Skeletal muscle satellite cell (primary cell): Measurements from ENCODE around the gene CDKL1. TPM values are rescaled to one million over a fixed set of nuclear protein-coding genes. Genes with fewer than 3 reads are reported as not detected.
A peak's percentile ranks its signal among the peaks of the same experiment; 100 is the strongest.

Source experiments
- H3K27me3 ChIP-seq: 2 replicates; pipeline ENCODE4 v1.7.0; 2013; ENCODE audit warnings: low read length; ENCODE audit not compliant: control insufficient read depth, insufficient read depth
- H3K36me3 ChIP-seq: 2 replicates; pipeline ENCODE4 v1.7.0; 2013; ENCODE audit warnings: mild to moderate bottlenecking, control low read depth, low read length; ENCODE audit not compliant: insufficient read depth
- H3K4me1 ChIP-seq: 2 replicates; pipeline ENCODE4 v1.7.0; 2013; ENCODE audit warnings: low read length; ENCODE audit not compliant: control insufficient read depth, insufficient read depth
- H3K4me2 ChIP-seq: 2 replicates; pipeline ENCODE4 v1.7.0; 2013; ENCODE audit warnings: mild to moderate bottlenecking, low read length
- H3K4me3 ChIP-seq: 2 replicates; pipeline ENCODE4 v1.7.0; 2013; ENCODE audit warnings: low read length
- H3K9ac ChIP-seq: 2 replicates; pipeline ENCODE4 v1.7.0; 2013; ENCODE audit warnings: mild to moderate bottlenecking, low read depth, low read length, moderate library complexity
- H3K9me3 ChIP-seq: replicated peaks from 2 replicates; pipeline ENCODE4 v1.7.0; 2013; ENCODE audit warnings: mild to moderate bottlenecking, control low read depth, low read length
- total RNA-seq: library from RNA; depleted of rRNA; stranded (reverse); fragments of >200 nt; gene quantifications from 2 replicates; pipeline ENCODE4 v1.2.3, GENCODE V29; 2012; rRNA removed

CDKL1 gene
- 9.9 and 15.3 TPM in 2 replicates for total RNA-seq

DNA sequence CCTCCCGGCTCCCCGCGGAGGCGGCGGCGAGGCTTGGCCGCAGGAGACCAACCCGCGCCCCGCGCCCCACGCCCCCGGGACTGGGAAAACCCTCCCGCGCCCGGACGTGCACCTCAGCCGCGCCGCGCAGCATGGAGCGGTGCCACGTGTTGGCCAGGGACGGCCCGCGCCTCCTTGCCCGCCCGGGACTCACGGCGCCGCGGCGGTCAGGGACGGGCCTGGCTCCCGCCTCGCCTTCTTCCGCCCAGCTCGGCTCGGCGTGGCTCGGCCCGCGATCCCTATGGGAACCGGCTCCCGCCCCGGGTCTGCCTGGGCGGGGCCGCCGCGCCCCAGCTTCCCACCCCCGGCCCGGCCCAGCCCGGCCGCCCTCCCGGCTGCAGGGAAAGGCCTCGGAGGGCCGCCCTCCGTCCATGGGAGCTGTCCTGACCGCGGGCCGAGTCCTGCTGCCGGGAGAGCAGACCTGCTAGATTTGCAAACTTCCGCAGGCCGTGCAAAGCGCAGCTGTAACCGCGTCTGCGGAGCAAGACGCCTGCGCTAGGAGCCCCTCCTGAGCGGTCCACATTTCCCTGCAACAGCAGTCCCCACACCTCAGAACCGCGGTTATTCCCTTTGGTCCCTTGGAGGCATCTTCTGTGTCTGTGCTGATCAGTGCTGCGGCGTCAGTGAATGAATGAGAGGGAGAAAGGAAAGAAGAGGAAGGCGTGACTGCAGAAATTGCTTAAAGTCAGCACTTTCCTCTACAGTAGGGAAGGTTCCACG lies at the start of gene CDKL1:
Gene CDKL1, minus strand, starts transcription at position 251 of the 759 bp plus-strand sequence. CDS start 1,013 bp downstream, outside the sequence.
- Histone ChIP-seq H3K4me2 (peak within 1 kb of the TSS; percentile 98), H3K27me3 (no peaks in the 10 kb centered on the region), H3K4me1 (peaks cover 31% of the 10 kb centered on the region), H3K9me3 (no peaks in the 10 kb centered on the region), H3K9ac (peak within 1 kb of the TSS; percentile 84), H3K4me3 (peak within 1 kb of the TSS; percentile 79), H3K36me3 (no peaks in the 10 kb centered on the region)

DNA sequence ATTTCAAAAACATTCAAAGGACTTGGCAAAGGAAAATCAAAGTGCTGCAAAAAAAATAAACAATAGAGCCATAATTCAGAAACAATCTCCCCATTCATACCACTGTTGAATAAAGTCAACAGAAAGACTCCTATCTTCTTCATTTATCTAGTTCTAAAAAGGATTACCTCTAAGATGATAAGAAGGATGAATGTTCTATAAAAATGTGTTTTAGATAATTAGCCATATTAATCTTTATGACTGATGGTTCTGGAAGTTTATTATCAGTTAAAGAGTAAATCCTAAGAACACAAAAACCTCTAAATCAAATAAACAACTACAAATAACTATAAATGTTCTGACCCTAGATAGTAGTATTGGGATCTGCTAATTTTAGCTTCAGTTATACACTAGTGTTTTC lies 37.8 kb upstream of the CDKL1 start:
- Histone ChIP-seq H3K9me3 (no peaks in the 10 kb centered on the region), H3K9ac (no peak overlapping the region), H3K4me1 (no peaks in the 10 kb centered on the region), H3K36me3 (peaks cover 57% of the 10 kb centered on the region), H3K27me3 (no peaks in the 10 kb centered on the region), H3K4me2 (no peak overlapping the region), H3K4me3 (no peak overlapping the region)

DNA sequence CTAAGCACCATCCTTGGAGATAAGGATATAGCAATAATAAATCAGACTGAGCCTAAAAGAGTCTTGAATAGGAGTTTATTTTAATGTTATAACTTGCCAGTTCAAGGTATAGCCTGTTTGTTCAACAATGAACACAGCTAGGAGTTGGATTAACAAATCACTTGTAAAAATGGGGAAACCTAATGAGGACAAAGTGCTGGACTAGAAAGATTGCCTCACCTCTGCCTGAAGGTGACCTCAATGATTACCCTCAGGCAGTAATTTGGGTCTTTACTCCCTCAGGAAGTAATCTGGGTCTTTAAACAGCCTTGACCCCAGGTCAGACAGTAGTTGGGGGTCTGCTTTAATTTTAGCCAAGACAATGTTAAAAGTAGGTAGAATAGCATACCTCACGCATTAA lies 35.5 kb upstream of the CDKL1 start:
- Histone ChIP-seq H3K4me1 (no peaks in the 10 kb centered on the region), H3K9ac (no peak overlapping the region), H3K4me3 (no peak overlapping the region), H3K27me3 (no peaks in the 10 kb centered on the region), H3K4me2 (no peak overlapping the region), H3K36me3 (peaks cover 54% of the 10 kb centered on the region), H3K9me3 (no peaks in the 10 kb centered on the region)

DNA sequence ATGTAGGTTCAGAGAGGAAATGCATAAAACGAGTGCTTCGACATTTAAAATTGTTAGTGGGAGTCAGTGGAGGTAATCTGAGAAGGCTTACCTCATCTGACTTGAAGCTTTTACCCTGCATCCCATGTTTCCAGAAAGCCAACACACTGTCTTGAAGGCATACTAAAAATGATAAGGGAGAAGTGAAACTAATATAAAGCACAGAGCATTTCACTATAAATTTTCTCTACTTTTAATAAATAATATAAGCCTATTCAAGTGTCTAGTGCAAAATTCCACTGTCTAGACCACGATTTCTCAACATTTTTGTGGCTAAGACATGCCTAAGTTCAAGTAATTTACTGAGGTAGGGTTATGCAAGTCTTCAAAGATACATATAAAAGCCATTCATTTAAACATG lies 29.1 kb upstream of the CDKL1 start:
- H3K9me3 ChIP-seq, result no peaks in the 10 kb centered on the region

DNA sequence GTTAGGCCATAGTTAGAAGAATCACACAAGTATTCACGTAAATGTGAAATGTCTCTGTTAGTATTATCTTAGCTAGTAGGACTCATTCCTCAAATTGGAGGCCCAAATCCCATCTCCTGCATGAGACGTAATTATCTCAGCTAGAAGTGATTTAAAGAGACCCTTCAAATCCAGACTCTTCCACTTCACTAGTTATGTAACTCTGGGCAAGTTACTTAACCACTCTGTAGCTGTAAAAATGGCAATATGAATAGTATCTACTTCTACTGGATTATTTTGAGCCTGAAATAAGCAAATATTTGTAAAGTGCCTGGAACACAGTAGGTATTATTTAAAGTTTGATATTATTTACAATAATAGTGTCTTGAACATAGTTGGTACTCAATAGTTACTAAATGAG lies 28.4 kb upstream of the CDKL1 start:
- Histone ChIP-seq H3K9me3 (no peaks in the 10 kb centered on the region), H3K4me3 (no peak overlapping the region), H3K4me1 (peaks cover 9% of the 10 kb centered on the region), H3K9ac (no peak overlapping the region), H3K4me2 (no peak overlapping the region), H3K36me3 (peaks cover 66% of the 10 kb centered on the region), H3K27me3 (no peaks in the 10 kb centered on the region)

More for the DNA sequence above, 29.1 kb upstream of the CDKL1 start:
- peak overlapping the region; percentile 18 for H3K4me2 ChIP-seq
- no peaks in the 10 kb centered on the region for H3K27me3 ChIP-seq
- no peak overlapping the region for H3K4me3 ChIP-seq
- H3K9ac ChIP-seq, result no peak overlapping the region
- H3K4me1 ChIP-seq, result peaks cover 9% of the 10 kb centered on the region
- peaks cover 62% of the 10 kb centered on the region for H3K36me3 ChIP-seq

DNA sequence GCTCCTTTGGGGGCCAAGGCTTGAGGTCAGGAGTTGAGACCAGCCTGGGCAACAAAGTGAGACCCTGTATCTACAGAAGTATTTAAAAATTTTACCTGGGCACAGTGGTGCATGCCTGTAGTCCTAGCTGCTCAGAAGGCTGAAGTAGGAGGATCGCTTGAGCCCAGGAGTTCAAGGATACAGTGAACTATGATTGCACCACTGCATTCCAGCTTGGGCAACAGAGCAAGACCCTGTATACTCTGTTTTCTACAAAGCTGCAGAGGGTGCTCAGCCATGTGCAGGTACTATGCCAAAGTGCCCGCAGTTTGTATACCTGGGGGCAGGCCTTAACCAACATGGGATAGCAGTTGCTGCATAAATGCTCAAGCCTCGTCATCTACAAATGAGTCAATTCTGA lies 26.8 kb upstream of the CDKL1 start:
- Histone ChIP-seq H3K9me3 (no peaks in the 10 kb centered on the region), H3K4me1 (peaks cover 9% of the 10 kb centered on the region), H3K4me3 (no peak overlapping the region), H3K9ac (no peak overlapping the region), H3K36me3 (peaks cover 64% of the 10 kb centered on the region), H3K4me2 (no peak overlapping the region), H3K27me3 (no peaks in the 10 kb centered on the region)

DNA sequence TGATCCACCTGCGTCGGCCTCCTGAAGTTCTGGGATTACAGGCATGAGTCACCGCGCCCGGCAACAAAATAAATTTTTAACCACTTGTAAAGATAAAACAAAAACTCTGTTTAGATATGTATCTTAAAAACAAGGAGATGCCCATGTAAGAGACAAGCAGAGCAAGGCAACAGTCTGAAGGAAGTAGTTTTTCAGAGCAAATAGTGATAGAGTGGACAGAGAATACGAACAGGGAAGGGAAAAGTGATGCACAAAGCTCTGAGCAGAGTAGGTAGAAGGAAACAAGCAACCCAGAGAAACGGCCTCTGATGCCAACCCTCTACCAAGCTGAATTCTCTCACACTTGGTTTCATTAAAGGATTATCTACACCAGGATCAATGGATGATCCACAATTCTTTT lies 24.8 kb upstream of the CDKL1 start:
- Histone ChIP-seq H3K4me3 (no peak overlapping the region), H3K9me3 (no peaks in the 10 kb centered on the region), H3K9ac (no peak overlapping the region), H3K4me2 (no peak overlapping the region), H3K36me3 (peaks cover 64% of the 10 kb centered on the region), H3K27me3 (no peaks in the 10 kb centered on the region), H3K4me1 (peaks cover 20% of the 10 kb centered on the region)

DNA sequence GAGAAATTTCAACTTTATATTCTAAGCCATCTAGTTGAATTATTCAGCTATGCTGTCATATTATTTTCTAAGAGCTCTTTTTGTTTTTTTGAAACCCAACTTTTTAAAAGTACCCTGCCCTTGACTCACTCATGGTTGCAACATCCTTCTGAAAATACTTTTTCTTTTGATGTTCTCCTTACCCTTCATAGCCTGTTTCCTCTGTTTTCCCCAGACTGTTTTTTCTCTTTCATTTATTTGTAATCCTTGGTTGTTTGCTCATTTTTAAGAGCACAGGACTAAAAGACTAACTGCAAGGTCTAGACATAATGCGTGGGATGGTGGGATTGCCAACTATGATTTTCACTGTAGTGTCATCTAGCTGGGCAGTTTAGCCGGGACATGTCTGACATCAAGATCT lies 21.2 kb upstream of the CDKL1 start:
- Histone ChIP-seq H3K9me3 (no peaks in the 10 kb centered on the region), H3K9ac (no peak overlapping the region), H3K4me2 (no peak overlapping the region)

DNA sequence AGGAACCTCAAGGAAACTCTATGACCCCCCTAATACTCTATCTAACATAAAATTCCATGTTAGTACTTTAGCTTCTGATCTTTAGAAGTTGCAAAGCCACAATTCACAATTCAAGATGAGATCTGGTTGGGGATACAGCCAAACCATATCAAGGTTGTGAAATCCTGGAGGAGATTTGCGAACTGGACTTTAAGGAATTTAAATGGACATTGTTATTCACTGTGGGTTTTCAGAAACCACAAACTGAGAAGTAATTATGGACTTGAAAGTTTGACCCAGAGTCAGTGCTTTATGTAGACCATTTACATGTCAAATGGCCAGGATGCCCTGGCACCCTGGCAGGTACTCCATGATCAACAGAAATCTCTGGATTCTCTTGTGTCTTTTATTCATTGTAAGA lies 14.2 kb upstream of the CDKL1 start:
- no peak overlapping the region for H3K4me2 ChIP-seq
- H3K4me3 ChIP-seq, result no peak overlapping the region
- peaks cover 4% of the 10 kb centered on the region for H3K36me3 ChIP-seq
- H3K4me1 ChIP-seq, result peaks cover 3% of the 10 kb centered on the region
- no peaks in the 10 kb centered on the region for H3K27me3 ChIP-seq
- H3K9ac ChIP-seq, result no peak overlapping the region
- H3K9me3 ChIP-seq, result no peaks in the 10 kb centered on the region

More for the DNA sequence above, 21.2 kb upstream of the CDKL1 start:
- Histone ChIP-seq H3K36me3 (peaks cover 48% of the 10 kb centered on the region), H3K4me1 (peaks cover 11% of the 10 kb centered on the region), H3K27me3 (no peaks in the 10 kb centered on the region), H3K4me3 (no peak overlapping the region)

DNA sequence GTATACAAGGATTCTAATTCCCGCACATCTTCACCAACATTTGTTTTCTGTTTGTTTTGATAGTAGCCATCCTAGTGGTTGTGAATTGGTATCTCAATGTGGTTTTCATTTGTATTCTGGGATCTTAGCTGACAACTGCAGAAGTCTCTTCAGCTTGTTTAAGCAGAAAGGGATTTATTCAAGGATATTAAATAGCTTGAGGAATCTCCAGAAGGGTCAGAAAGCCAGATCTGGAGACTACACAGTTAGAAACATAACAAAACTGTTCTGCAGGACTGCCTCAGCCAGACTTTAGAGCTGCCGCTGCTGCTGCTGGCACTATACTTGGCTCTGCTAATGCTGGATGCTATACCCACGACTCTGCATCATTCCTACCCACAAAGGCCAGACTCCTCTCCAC lies 13.4 kb upstream of the CDKL1 start:
- Histone ChIP-seq H3K9me3 (no peaks in the 10 kb centered on the region), H3K9ac (no peak overlapping the region), H3K27me3 (no peaks in the 10 kb centered on the region), H3K4me2 (no peak overlapping the region), H3K4me1 (peaks cover 3% of the 10 kb centered on the region), H3K36me3 (no peaks in the 10 kb centered on the region), H3K4me3 (no peak overlapping the region)

DNA sequence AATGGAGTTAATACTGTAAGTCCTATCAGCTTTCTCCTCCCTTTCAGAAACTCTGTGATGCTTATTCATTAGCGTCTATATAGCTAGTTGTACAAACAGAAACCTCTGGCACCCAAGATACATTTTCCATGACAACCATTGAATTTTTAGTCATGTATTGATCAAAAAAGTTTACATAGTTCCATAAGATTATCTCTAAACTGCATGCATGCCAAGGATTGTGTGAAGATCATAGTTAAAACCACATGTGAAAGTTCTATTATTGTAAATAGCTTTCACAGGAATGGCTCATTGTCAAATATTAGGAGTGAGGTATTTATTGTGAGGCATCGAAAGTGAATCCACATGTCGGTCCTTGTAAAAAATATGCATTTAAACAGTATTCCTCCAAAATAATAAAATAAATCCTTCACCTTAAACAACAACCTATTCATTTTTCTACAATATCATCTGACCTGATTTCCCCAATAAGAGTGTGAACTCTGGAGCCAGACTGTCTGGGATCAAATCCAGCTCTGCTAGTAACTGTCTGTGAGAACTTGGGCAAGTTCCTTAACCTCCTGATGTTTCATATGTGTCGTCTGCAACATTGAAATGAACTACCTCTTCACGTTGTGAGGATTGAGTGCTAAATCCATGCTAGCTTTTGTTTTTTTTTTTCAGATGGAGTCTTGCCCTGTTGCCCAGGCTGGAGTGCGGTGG lies 10.6 kb upstream of the CDKL1 start:
- H3K9ac ChIP-seq, result no peak overlapping the region
- H3K9me3 ChIP-seq, result no peaks in the 10 kb centered on the region
- no peaks in the 10 kb centered on the region for H3K27me3 ChIP-seq
- no peak overlapping the region for H3K4me2 ChIP-seq
- no peak overlapping the region for H3K4me3 ChIP-seq
- H3K4me1 ChIP-seq, result peaks cover 7% of the 10 kb centered on the region
- H3K36me3 ChIP-seq, result no peaks in the 10 kb centered on the region

DNA sequence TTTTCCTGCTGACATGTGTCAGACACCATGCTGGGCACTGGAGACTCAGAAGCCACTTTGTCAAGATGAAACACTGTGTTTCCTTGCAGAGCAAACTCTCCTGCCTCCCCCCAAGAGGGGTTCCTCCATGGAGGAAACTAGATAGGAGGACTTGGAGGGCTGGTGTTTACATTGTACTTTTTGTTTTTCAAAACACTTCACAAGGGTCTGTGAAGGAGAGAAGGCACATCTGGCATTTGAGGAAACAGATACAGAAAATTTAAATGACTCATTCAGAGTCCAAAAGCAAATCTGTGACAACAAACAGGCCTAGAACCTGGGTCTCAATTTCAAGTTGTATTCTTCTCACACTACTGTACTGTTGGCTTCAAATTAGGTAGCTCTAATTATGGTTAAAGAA lies 6.7 kb upstream of the CDKL1 start:
- Histone ChIP-seq H3K9me3 (no peaks in the 10 kb centered on the region), H3K9ac (no peak overlapping the region), H3K4me2 (no peak overlapping the region)

More for the DNA sequence above, 6.7 kb upstream of the CDKL1 start:
- Histone ChIP-seq H3K4me1 (peaks cover 20% of the 10 kb centered on the region), H3K27me3 (no peaks in the 10 kb centered on the region), H3K4me3 (no peak overlapping the region), H3K36me3 (no peaks in the 10 kb centered on the region)
